Body of pancreas (tissue), 4 donors: Measurements from ENCODE around the gene FBXL20. TPM values are rescaled to one million over a fixed set of nuclear protein-coding genes. Genes with fewer than 3 reads are reported as not detected.
"Not testable (repeated sequence)": the region's sequence is repeated elsewhere in the genome, so short reads cannot be mapped to it uniquely, and the experiment has no call there.

Source experiments
- ATAC-seq: fragments of 150-250 bp; one replicate; pipeline ENCODE4 v1.9.1; 2016
- DNase-seq, 4 donors: peaks; one replicate each; pipeline ENCODE4 v3.0.0-alpha.2; 2019
- H3K27ac ChIP-seq, 4 donors: fragments of 200-600 bp; sonication (generic); 1 replicate in 3 of 4; 2 replicates in 1 of 4; pipeline versions ENCODE4 v1.5.1 to v1.6.1; 2016 to 2019; ENCODE audit warnings: mild to moderate bottlenecking in 1 of 4, mixed read lengths in 1 of 4, moderate library complexity in 1 of 4
- H3K27me3 ChIP-seq, 2 donors: fragments of 200-600 bp; sonication (generic); one replicate each; pipeline ENCODE4 v1.6.0; 2016; ENCODE audit warnings: mild to moderate bottlenecking in 1 of 2
- H3K36me3 ChIP-seq, 2 donors: fragments of 200-600 bp; sonication (generic); replicated peaks in 1 of 2; 2 replicates each; pipeline ENCODE4 v1.5.1; 2016; ENCODE audit warnings: low read depth in 2 of 2; ENCODE audit not compliant: insufficient read depth in 1 of 2
- H3K4me1 ChIP-seq: fragments of 200-600 bp; sonication (generic); one replicate; pipeline ENCODE4 v1.6.0; 2016
- H3K4me3 ChIP-seq, 2 donors: fragments of 200-600 bp; sonication (generic); 1 replicate in 1 of 2; 2 replicates in 1 of 2; pipeline ENCODE4 v1.5.1; 2016 to 2019
- H3K9me3 ChIP-seq, 3 donors: fragments of 200-600 bp; sonication (generic); 1 replicate in 2 of 3; 2 replicates in 1 of 3; pipeline ENCODE4 v1.5.1; 2016
- POLR2A ChIP-seq, 3 donors: fragments of 450-650 bp; IDR thresholded peaks; one replicate each; pipeline ENCODE4 v1.6.1; 2016; ENCODE audit warnings: antibody characterized with exemption in 3 of 3, mild to moderate bottlenecking in 2 of 3
- WGBS, 2 donors: methylation state at CpG; one replicate each; pipeline ENCODE4 v1.1.5; 2017; 5-methylcytosine and 5-hydroxymethylcytosine counted together
- intact Hi-C: fragments of 100-400 bp; cut with DNase I; formaldehyde crosslinking; loops from one replicate; pipeline ENCODE4 v1.15.1; 2023
- total RNA-seq, 2 donors: library from RNA; depleted of rRNA; stranded (reverse); fragments of >200 nt; gene quantifications; one replicate each; pipeline ENCODE4 v1.1.0, GENCODE V29; 2016
- TF ChIP-seq, protein P1 (sequence below), 7 experiments: fragments of 450-650 bp in 4 of 7; fragments of 200-600 bp in 3 of 7; sonication (generic) in 3 of 7; IDR thresholded peaks; one replicate each; pipeline ENCODE4 v1.5.1; 2016 to 2019; ENCODE audit warnings: antibody characterized with exemption in 7 of 7

The FBXL20 gene
- total RNA-seq, 2 donors from 2014 or later, result 6.7 to 11.9 TPM

GRCh38 chr17:39305978-39306377 lies 95.4 kb downstream of the FBXL20 start:
- no peak overlapping the region for H3K27ac ChIP-seq
- TF ChIP-seq, protein P1, sequence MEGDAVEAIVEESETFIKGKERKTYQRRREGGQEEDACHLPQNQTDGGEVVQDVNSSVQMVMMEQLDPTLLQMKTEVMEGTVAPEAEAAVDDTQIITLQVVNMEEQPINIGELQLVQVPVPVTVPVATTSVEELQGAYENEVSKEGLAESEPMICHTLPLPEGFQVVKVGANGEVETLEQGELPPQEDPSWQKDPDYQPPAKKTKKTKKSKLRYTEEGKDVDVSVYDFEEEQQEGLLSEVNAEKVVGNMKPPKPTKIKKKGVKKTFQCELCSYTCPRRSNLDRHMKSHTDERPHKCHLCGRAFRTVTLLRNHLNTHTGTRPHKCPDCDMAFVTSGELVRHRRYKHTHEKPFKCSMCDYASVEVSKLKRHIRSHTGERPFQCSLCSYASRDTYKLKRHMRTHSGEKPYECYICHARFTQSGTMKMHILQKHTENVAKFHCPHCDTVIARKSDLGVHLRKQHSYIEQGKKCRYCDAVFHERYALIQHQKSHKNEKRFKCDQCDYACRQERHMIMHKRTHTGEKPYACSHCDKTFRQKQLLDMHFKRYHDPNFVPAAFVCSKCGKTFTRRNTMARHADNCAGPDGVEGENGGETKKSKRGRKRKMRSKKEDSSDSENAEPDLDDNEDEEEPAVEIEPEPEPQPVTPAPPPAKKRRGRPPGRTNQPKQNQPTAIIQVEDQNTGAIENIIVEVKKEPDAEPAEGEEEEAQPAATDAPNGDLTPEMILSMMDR (IDR thresholded peaks at IDR 0.05), result no peak
- TF ChIP-seq POLR2A (IDR thresholded peaks at IDR 0.05), result no peak

DNA sequence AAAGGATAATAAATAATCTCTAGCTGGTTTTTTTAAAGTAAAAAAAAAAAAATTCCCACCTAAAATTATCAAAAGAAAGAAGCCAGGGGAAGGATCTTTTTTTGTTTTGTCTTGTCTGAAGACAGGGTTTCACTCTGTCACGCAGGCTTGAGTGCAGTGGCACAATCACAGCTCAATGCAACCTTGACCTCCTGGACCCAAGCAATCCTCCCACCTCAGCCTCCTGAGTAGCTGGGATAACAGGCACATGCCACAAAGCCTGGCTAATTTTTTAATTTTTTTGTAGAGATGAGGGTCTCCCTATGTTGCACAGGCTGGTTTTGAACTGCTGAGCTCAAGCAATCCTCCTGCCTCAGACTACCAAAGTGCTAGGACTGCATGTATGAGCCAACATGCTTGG lies 97.2 kb downstream of the FBXL20 start:
- Histone ChIP-seq H3K27ac (no peak overlapping the region), H3K36me3 (peaks cover 0 to 6% of the 10 kb centered on the region in 2 donors), H3K27me3 (no peaks in the 10 kb centered on the region), H3K9me3 (no peaks in the 10 kb centered on the region), H3K4me3 (no peak overlapping the region), H3K4me1 (peaks cover 7% of the 10 kb centered on the region)
- intact Hi-C loops, result no loop called here
- no peak for TF ChIP-seq POLR2A (IDR thresholded peaks at IDR 0.05)
- TF ChIP-seq, protein P1 (IDR thresholded peaks at IDR 0.05), result no peak
- 58 to 92% methylated on average over 1 of the region's 1 CpG for WGBS, 2 donors
- ATAC-seq, result no peak
- DNase-seq, result no peak

More at GRCh38 chr17:39305978-39306377, 95.4 kb downstream of the FBXL20 start:
- whole genome bisulfite sequencing, 2 donors, result 79 to 92% methylated on average over 7 of the region's 7 CpGs
- DNase-seq, result no peak
- H3K4me3 ChIP-seq, result no peak overlapping the region
- no peaks in the 10 kb centered on the region for H3K36me3 ChIP-seq
- no peaks in the 10 kb centered on the region for H3K27me3 ChIP-seq
- ATAC-seq, result no peak
- H3K9me3 ChIP-seq, result no peaks in the 10 kb centered on the region
- intact Hi-C loops, result no loop called here
- H3K4me1 ChIP-seq, result peaks cover 7% of the 10 kb centered on the region

DNA sequence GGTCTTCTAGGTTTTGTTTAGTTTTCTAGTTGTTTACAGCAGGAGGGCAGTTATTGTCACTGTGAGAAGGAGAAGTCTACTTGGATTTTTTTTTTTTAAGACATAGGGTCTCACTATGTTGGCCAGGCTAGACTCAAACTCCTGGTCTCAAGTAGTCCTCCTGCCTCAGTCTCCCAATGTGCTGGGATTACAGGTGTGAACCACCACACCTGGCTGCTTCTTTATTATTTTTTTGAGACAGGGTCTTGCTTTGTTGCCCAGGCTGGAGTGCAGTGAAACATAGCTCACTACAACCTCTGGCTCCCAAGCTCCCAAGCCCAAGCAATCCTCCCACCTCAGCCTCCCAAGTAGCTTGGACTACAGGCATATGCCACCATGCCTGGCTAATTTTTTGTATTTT lies 107.4 kb downstream of the FBXL20 start:
- Histone ChIP-seq H3K27me3 (no peaks in the 10 kb centered on the region), H3K27ac (no peak overlapping the region)

GRCh38 chr17:39292546-39292945 lies 108.9 kb downstream of the FBXL20 start:
- 94% methylated on average over 8 of the region's 8 CpGs for WGBS, 2 donors
- H3K36me3 ChIP-seq, intact Hi-C loops, H3K27me3 ChIP-seq, DNase-seq, H3K4me3 ChIP-seq, H3K27ac ChIP-seq, ATAC-seq, H3K4me1 ChIP-seq, H3K9me3 ChIP-seq: not testable (repeated sequence)

More for the DNA sequence above, 107.4 kb downstream of the FBXL20 start:
- Histone ChIP-seq H3K4me3 (no peak overlapping the region), H3K36me3 (peaks cover 4 to 7% of the 10 kb centered on the region in 2 donors), H3K9me3 (no peaks in the 10 kb centered on the region), H3K4me1 (no peaks in the 10 kb centered on the region)
- no peak for ATAC-seq
- intact Hi-C loops, result no loop called here
- no peak for TF ChIP-seq POLR2A (IDR thresholded peaks at IDR 0.05)
- TF ChIP-seq, protein P1 (IDR thresholded peaks at IDR 0.05), result no peak
- no peak for DNase-seq

GRCh38 chr17:39286513-39286912 lies 114.9 kb downstream of the FBXL20 start:
- DNase-seq, ATAC-seq, H3K9me3 ChIP-seq, H3K4me1 ChIP-seq, intact Hi-C loops, H3K36me3 ChIP-seq, H3K27me3 ChIP-seq, H3K4me3 ChIP-seq, H3K27ac ChIP-seq: not testable (repeated sequence)
- 93 to 96% methylated on average over 3 of the region's 3 CpGs for WGBS, 2 donors

DNA sequence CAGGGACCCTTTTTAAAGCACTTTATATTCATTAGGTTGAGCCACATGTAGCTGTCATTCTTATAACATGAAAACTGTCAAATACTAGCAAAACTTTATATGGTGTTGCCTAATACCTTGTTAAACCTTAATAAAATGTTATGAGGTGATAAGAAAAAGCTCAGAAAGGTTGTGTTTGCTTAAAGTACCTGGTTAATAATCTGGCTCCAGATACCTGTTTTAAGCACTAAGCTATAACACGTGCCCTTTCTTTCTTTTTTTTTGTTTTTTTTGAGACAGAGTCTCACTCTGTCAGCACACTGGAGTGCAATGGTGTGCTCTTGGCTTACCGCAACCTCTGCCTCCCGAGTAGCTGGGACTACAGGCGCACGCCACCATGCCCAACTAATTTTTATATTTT lies 116.7 kb downstream of the FBXL20 start:
- WGBS, 2 donors, result 74 to 89% methylated on average over 5 of the region's 5 CpGs

More for the DNA sequence above, 116.7 kb downstream of the FBXL20 start:
- intact Hi-C loops, result no loop called here
- Histone ChIP-seq H3K36me3 (no peaks in the 10 kb centered on the region), H3K27me3 (no peaks in the 10 kb centered on the region), H3K4me3 (no peak overlapping the region), H3K27ac (no peak overlapping the region), H3K9me3 (no peaks in the 10 kb centered on the region), H3K4me1 (peaks cover 14% of the 10 kb centered on the region)
- TF ChIP-seq, protein P1 (IDR thresholded peaks at IDR 0.05), result no peak
- no peak for TF ChIP-seq POLR2A (IDR thresholded peaks at IDR 0.05)
- DNase-seq, result no peak
- ATAC-seq, result peak; percentile 12
